IMR-90 (cell line): ENCODE measurements around the gene HELZ. TPM values are rescaled to one million over a fixed set of nuclear protein-coding genes. Genes with fewer than 3 reads are reported as not detected.

ENCODE experiments used
- ATAC-seq: fragments of 200-7000 bp; cut with Tn5 transposase; 2 replicates; pipeline ENCODE4 v1.9.1; 2020; ENCODE audit warnings: low read depth, mild to moderate bottlenecking, moderate library complexity
- BruUV-seq: library from RNA; stranded (reverse); fragments of 400-500 nt; replicated peaks from 2 replicates; lab custom pipeline; 2021; lab: Mats Ljungman, UMichigan
- CTCF ChIA-PET: fragments of 300-600 bp; formaldehyde crosslinking; extraction: SDS; loops from one replicate; lab custom pipeline; 2021; ENCODE audit warnings: antibody characterized with exemption; lab: Yijun Ruan, JAX
- POLR2A ChIA-PET: fragments of 300-600 bp; sonication (Branson Sonifier 250); formaldehyde crosslinking; loops from one replicate; lab custom pipeline; 2022; ENCODE audit warnings: antibody characterized with exemption; ENCODE audit not compliant: unreplicated experiment; lab: Charles Lee
- DNase-seq: peaks from one replicate; pipeline ENCODE4 v3.0.0; 2013
- H2AFZ ChIP-seq: replicated peaks from 2 replicates; pipeline ENCODE3; 2013; ENCODE audit warnings: low read length, mild to moderate bottlenecking; ENCODE audit not compliant: poor library complexity
- H2AK5ac ChIP-seq: 2 replicates; pipeline ENCODE4 v1.6.1; 2013; ENCODE audit warnings: low read depth, low read length, inconsistent platforms
- H2AK9ac ChIP-seq: replicated peaks from 2 replicates; pipeline ENCODE3; 2013; ENCODE audit warnings: mild to moderate bottlenecking, low read depth, low read length, moderate library complexity; ENCODE audit not compliant: poor library complexity
- H2BK120ac ChIP-seq: 2 replicates; pipeline ENCODE4 v1.6.1; 2013; ENCODE audit warnings: low read depth, low read length, inconsistent platforms
- H2BK15ac ChIP-seq: 3 replicates; pipeline ENCODE4 v1.6.1; 2013; ENCODE audit warnings: low read depth, low read length, inconsistent platforms
- H2BK20ac ChIP-seq: 2 replicates; pipeline ENCODE4 v1.6.1; 2013; ENCODE audit warnings: low read depth, mild to moderate bottlenecking, inconsistent platforms, low read length, moderate library complexity
- H2BK5ac ChIP-seq: 2 replicates; pipeline ENCODE4 v1.6.1; 2013; ENCODE audit warnings: mild to moderate bottlenecking, low read depth, low read length, inconsistent platforms; ENCODE audit not compliant: poor library complexity, severe bottlenecking
- H3K14ac ChIP-seq: replicated peaks from 2 replicates; pipeline ENCODE4 v1.6.1; 2013; ENCODE audit warnings: low read depth, low read length, inconsistent platforms
- H3K18ac ChIP-seq: 2 replicates; pipeline ENCODE4 v1.6.1; 2013; ENCODE audit warnings: low read depth, low read length, control low read depth
- H3K23ac ChIP-seq: 2 replicates; pipeline ENCODE4 v1.6.1; 2013; ENCODE audit warnings: low read depth, low read length, inconsistent platforms
- H3K27ac ChIP-seq: 2 replicates; pipeline ENCODE4 v1.5.1; 2013; ENCODE audit warnings: mild to moderate bottlenecking, control low read depth, low read length; ENCODE audit not compliant: insufficient read depth
- H3K27me3 ChIP-seq: 2 replicates; pipeline ENCODE4 v1.6.1; 2013; ENCODE audit warnings: low read length; ENCODE audit not compliant: control insufficient read depth, insufficient read depth
- H3K36me3 ChIP-seq: 2 replicates; pipeline ENCODE4 v1.6.1; 2013; ENCODE audit warnings: low read length, mixed read lengths; ENCODE audit not compliant: control insufficient read depth, insufficient read depth
- H3K4ac ChIP-seq: 2 replicates; pipeline ENCODE4 v1.6.1; 2013; ENCODE audit warnings: low read depth, low read length, inconsistent platforms
- H3K4me1 ChIP-seq: 2 replicates; pipeline ENCODE4 v1.6.1; 2013; ENCODE audit warnings: low read length, mixed read lengths; ENCODE audit not compliant: control insufficient read depth, insufficient read depth
- H3K4me2 ChIP-seq: 2 replicates; pipeline ENCODE4 v1.6.1; 2013; ENCODE audit warnings: low read depth, mild to moderate bottlenecking, control low read depth, low read length, moderate library complexity
- H3K4me3 ChIP-seq: 2 replicates; pipeline ENCODE4 v1.5.1; 2013; ENCODE audit warnings: low read depth, mild to moderate bottlenecking, control low read depth, low read length, moderate library complexity; ENCODE audit not compliant: insufficient read depth
- H3K56ac ChIP-seq: 2 replicates; pipeline ENCODE4 v1.6.1; 2013; ENCODE audit warnings: low read length, inconsistent platforms; ENCODE audit not compliant: insufficient read depth; ENCODE audit errors: extremely low read depth
- H3K79me1 ChIP-seq, 2 experiments: 2 replicates each; pipeline ENCODE4 v1.6.1; 2013; ENCODE audit warnings: low read length in 2 of 2, inconsistent platforms in 1 of 2, low read depth in 1 of 2
- H3K9ac ChIP-seq: 2 replicates; pipeline ENCODE4 v1.6.1; 2013; ENCODE audit warnings: low read depth, low read length, control low read depth
- H3K9me1 ChIP-seq: 2 replicates; pipeline ENCODE4 v1.6.1; 2013; ENCODE audit warnings: low read length, inconsistent platforms; ENCODE audit not compliant: insufficient read depth
- H3K9me3 ChIP-seq: 2 replicates; pipeline ENCODE4 v1.6.1; 2013; ENCODE audit warnings: low read length; ENCODE audit not compliant: control insufficient read depth, insufficient read depth
- H4K20me1 ChIP-seq: 2 replicates; pipeline ENCODE4 v1.6.1; 2013; ENCODE audit warnings: low read length, inconsistent platforms; ENCODE audit not compliant: insufficient read depth
- H4K5ac ChIP-seq: 2 replicates; pipeline ENCODE4 v1.6.1; 2013; ENCODE audit warnings: mild to moderate bottlenecking, low read depth, low read length, control low read depth
- H4K8ac ChIP-seq, 2 experiments: 2 replicates each; pipeline ENCODE4 v1.6.1; 2013; ENCODE audit warnings: low read depth in 2 of 2, low read length in 2 of 2, control low read depth in 1 of 2, inconsistent platforms in 1 of 2
- H4K91ac ChIP-seq: 2 replicates; pipeline ENCODE4 v1.6.1; 2013; ENCODE audit warnings: low read depth, low read length, inconsistent platforms; ENCODE audit not compliant: insufficient read depth
- BHLHE40 ChIP-seq: fragments of 150-350 bp; IDR thresholded peaks from 2 replicates; pipeline ENCODE4 v1.6.1; 2016; ENCODE audit warnings: mild to moderate bottlenecking, low read depth, low read length
- CEBPB ChIP-seq: IDR thresholded peaks from 2 replicates; pipeline ENCODE4 v1.6.1; 2012; ENCODE audit warnings: low read depth, low read length, improper control_type of control experiment
- CHD1 ChIP-seq: IDR thresholded peaks from 2 replicates; pipeline ENCODE4 v1.6.1; 2012; ENCODE audit warnings: low read depth, low read length, improper control_type of control experiment
- ELK1 ChIP-seq: fragments of 150-350 bp; IDR thresholded peaks from 2 replicates; pipeline ENCODE4 v1.6.1; 2016; ENCODE audit warnings: low read depth, mild to moderate bottlenecking, low read length, moderate library complexity, borderline replicate concordance
- FOS ChIP-seq: fragments of 150-350 bp; IDR thresholded peaks from 2 replicates; pipeline ENCODE4 v1.6.1; 2016; ENCODE audit warnings: low read depth, low read length
- MAFK ChIP-seq: IDR thresholded peaks from 2 replicates; pipeline ENCODE4 v1.6.1; 2012; ENCODE audit warnings: low read depth, low read length, improper control_type of control experiment
- MAZ ChIP-seq: IDR thresholded peaks from 2 replicates; pipeline ENCODE4 v1.6.1; 2012; ENCODE audit warnings: low read depth, mild to moderate bottlenecking, low read length, improper control_type of control experiment, moderate library complexity, borderline replicate concordance
- MXI1 ChIP-seq: IDR thresholded peaks from 2 replicates; pipeline ENCODE4 v1.6.1; 2012; ENCODE audit warnings: low read depth, mild to moderate bottlenecking, low read length, moderate library complexity, borderline replicate concordance
- NFE2L2 ChIP-seq: fragments of 150-350 bp; IDR thresholded peaks from 2 replicates; pipeline ENCODE4 v1.6.1; 2016; ENCODE audit warnings: low read depth, mild to moderate bottlenecking, low read length
- POLR2A ChIP-seq: IDR thresholded peaks from 2 replicates; pipeline ENCODE4 v1.6.1; 2012; ENCODE audit warnings: mild to moderate bottlenecking, low read depth, low read length
- RAD21 ChIP-seq: IDR thresholded peaks from 2 replicates; pipeline ENCODE4 v1.6.1; 2012; ENCODE audit warnings: low read length, improper control_type of control experiment
- RCOR1 ChIP-seq: IDR thresholded peaks from 2 replicates; pipeline ENCODE4 v1.6.1; 2012; ENCODE audit warnings: mild to moderate bottlenecking, low read length, improper control_type of control experiment; ENCODE audit not compliant: insufficient replicate concordance
- RFX5 ChIP-seq: IDR thresholded peaks from 2 replicates; pipeline ENCODE4 v1.8.0; 2012; ENCODE audit warnings: low read depth, mild to moderate bottlenecking, low read length, moderate library complexity
- SMC3 ChIP-seq: fragments of 150-350 bp; IDR thresholded peaks from 2 replicates; pipeline ENCODE4 v1.6.1; 2016; ENCODE audit warnings: low read depth, mild to moderate bottlenecking, antibody characterized with exemption, low read length, moderate library complexity
- WGBS, 2 experiments: methylation state at CpG; one replicate each; pipeline versions ENCODE4 v1.1.5 to v1.1.7; 2013; ENCODE audit warnings: missing lambda C conversion rate in 2 of 2; ENCODE audit not compliant: insufficient read length in 1 of 2; ENCODE audit errors: extremely low coverage in 2 of 2; 5-methylcytosine and 5-hydroxymethylcytosine counted together
- dilution Hi-C: fragments of 300-500 bp; cut with HindIII; formaldehyde crosslinking; loops from one replicate; pipeline ENCODE4 v1.14.3; 2018; ENCODE audit warnings: low sequenced_read_pairs; ENCODE audit not compliant: unreplicated experiment
- in situ Hi-C: fragments of 300-500 bp; cut with MboI; formaldehyde crosslinking; loops from 3 replicates; pipeline ENCODE4 v1.14.3; 2019; ENCODE audit warnings: low sequenced_read_pairs, inconsistent platforms, mixed read lengths
- intact Hi-C: fragments of 100-400 bp; cut with micrococcal nuclease; formaldehyde crosslinking; loops from 2 replicates; pipeline ENCODE4 v1.10.0; 2022
- polyA plus RNA-seq, 3 experiments: library from polyadenylated mRNA; depleted of rRNA; stranded (reverse); fragments of >200 nt; gene quantifications; 2 replicates each; pipeline ENCODE4 v1.2.3, GENCODE V29; 2012; ENCODE audit warnings: low replicate concordance in 1 of 3
- total RNA-seq: library from RNA; depleted of rRNA; stranded (reverse); fragments of >200 nt; gene quantifications from 2 replicates; pipeline ENCODE4 v1.2.3, GENCODE V29; 2012
- TF ChIP-seq, protein P1 (sequence below): fragments of 150-350 bp; IDR thresholded peaks from 2 replicates; pipeline ENCODE4 v1.6.1; 2017; ENCODE audit warnings: mild to moderate bottlenecking, antibody characterized with exemption, low read length, low read depth
- TF ChIP-seq, protein P2 (sequence below): conservative IDR thresholded peaks from 2 replicates; pipeline ENCODE4 v1.5.1; 2012; ENCODE audit warnings: mild to moderate bottlenecking, low read depth, low read length, improper control_type of control experiment

The HELZ gene
- total and polyA plus RNA-seq, 2 of the 4 experiments (the other 2 are of a cell fraction) = 8.0 to 60.6 TPM

GRCh38 chr17:67262435-67263117 lies 17.6 kb upstream of the HELZ start:
- H3K9me1 ChIP-seq = peaks cover 2% of the 10 kb centered on the region; the same call in 1 of the 2 replicates
- CTCF ChIA-PET = no interaction called here
- intact Hi-C loops = no loop called here
- H3K36me3 ChIP-seq = no peaks in the 10 kb centered on the region
- H3K4me2 ChIP-seq = no peak overlapping the region
- no peaks in the 10 kb centered on the region for H3K9me3 ChIP-seq
- no TSS peak for BruUV-seq
- H3K4me3 ChIP-seq = no peak overlapping the region
- H3K23ac ChIP-seq = no peak overlapping the region
- H3K56ac ChIP-seq = no peak overlapping the region
- no peak overlapping the region for H3K18ac ChIP-seq
- 57% methylated on average over 2 of the region's 7 CpGs; no CpG with 5 or more reads in 1 of the 2 experiments for WGBS, 2 experiments
- dilution Hi-C loops = no loop called here
- no peak overlapping the region for H4K91ac ChIP-seq
- H3K4ac ChIP-seq = no peak overlapping the region
- no peaks in the 10 kb centered on the region for H3K27me3 ChIP-seq
- ATAC-seq (no peak), DNase-seq (no peak)
- H2BK20ac ChIP-seq = no peak overlapping the region
- peaks cover 5% of the 10 kb centered on the region; the same call in 1 of the 2 replicates for H3K4me1 ChIP-seq
- no peak overlapping the region for H2AFZ ChIP-seq
- in situ Hi-C loops = no loop called here
- H3K79me1 ChIP-seq = no peaks in the 10 kb centered on the region
- H3K14ac ChIP-seq = no peak overlapping the region
- no peak overlapping the region for H2BK120ac ChIP-seq
- peaks cover 5% of the 10 kb centered on the region; the same call in 1 of the 2 replicates for H4K20me1 ChIP-seq
- no peak overlapping the region for H2BK15ac ChIP-seq
- no peak overlapping the region for H2AK5ac ChIP-seq
- POLR2A ChIA-PET = interaction anchor here (0.6 kb wide), 1 partner anchor 178 kb away, joined by 13 read pairs; no protein-coding TSS in a partner anchor
- H4K8ac ChIP-seq = no peak overlapping the region
- H2BK5ac ChIP-seq = no peak overlapping the region
- no peak overlapping the region for H4K5ac ChIP-seq
- TF ChIP-seq CEBPB (no peak), ELK1 (no peak), MXI1 (no peak), POLR2A (no peak), SMC3 (no peak), RCOR1 (no peak), BHLHE40 (no peak), MAZ (no peak), CHD1 (no peak), MAFK (no peak), FOS (no peak), NFE2L2 (no peak), RFX5 (no peak), RAD21 (no peak)
- TF ChIP-seq, protein P1, sequence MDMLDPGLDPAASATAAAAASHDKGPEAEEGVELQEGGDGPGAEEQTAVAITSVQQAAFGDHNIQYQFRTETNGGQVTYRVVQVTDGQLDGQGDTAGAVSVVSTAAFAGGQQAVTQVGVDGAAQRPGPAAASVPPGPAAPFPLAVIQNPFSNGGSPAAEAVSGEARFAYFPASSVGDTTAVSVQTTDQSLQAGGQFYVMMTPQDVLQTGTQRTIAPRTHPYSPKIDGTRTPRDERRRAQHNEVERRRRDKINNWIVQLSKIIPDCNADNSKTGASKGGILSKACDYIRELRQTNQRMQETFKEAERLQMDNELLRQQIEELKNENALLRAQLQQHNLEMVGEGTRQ = no peak
- TF ChIP-seq, protein P2, sequence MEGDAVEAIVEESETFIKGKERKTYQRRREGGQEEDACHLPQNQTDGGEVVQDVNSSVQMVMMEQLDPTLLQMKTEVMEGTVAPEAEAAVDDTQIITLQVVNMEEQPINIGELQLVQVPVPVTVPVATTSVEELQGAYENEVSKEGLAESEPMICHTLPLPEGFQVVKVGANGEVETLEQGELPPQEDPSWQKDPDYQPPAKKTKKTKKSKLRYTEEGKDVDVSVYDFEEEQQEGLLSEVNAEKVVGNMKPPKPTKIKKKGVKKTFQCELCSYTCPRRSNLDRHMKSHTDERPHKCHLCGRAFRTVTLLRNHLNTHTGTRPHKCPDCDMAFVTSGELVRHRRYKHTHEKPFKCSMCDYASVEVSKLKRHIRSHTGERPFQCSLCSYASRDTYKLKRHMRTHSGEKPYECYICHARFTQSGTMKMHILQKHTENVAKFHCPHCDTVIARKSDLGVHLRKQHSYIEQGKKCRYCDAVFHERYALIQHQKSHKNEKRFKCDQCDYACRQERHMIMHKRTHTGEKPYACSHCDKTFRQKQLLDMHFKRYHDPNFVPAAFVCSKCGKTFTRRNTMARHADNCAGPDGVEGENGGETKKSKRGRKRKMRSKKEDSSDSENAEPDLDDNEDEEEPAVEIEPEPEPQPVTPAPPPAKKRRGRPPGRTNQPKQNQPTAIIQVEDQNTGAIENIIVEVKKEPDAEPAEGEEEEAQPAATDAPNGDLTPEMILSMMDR = no peak
- H2AK9ac ChIP-seq = no peak overlapping the region
- no peak overlapping the region for H3K9ac ChIP-seq
- H3K27ac ChIP-seq = no peak overlapping the region
